B cell (primary cell): ENCODE results near the gene OSM. TPM values are rescaled to one million over a fixed set of nuclear protein-coding genes. Genes with fewer than 3 reads are reported as not detected.
A peak's percentile ranks its signal among the peaks of the same experiment; 100 is the strongest.

Source experiments
- ATAC-seq: fragments of 200-7000 bp; cut with Tn5 transposase; one replicate; pipeline ENCODE4 v1.10.0; 2021; ENCODE audit warnings: low read depth, mild to moderate bottlenecking, moderate number of reproducible peaks, moderate library complexity
- CTCF ChIA-PET: fragments of 350-600 bp; sonication (Branson Sonifier 250); formaldehyde crosslinking; loops from one replicate; lab custom pipeline; 2021; ENCODE audit warnings: antibody characterized with exemption, inconsistent platforms; lab: Charles Lee
- POLR2A ChIA-PET: fragments of 350-600 bp; sonication (Branson Sonifier 250); formaldehyde crosslinking; loops from one replicate; lab custom pipeline; 2021; ENCODE audit warnings: antibody characterized with exemption; lab: Charles Lee
- DNase-seq: peaks from one replicate; pipeline ENCODE4 v3.0.0; 2013
- H2AFZ ChIP-seq: 2 replicates; pipeline ENCODE4 v1.6.1; 2012; ENCODE audit warnings: mild to moderate bottlenecking, low read depth, low read length; ENCODE audit not compliant: insufficient read depth, poor library complexity, severe bottlenecking
- H3K27ac ChIP-seq, 2 donors: 1 replicate in 1 of 2; 2 replicates in 1 of 2; pipeline ENCODE4 v1.5.1; 2012 to 2013; ENCODE audit warnings: low read length in 2 of 2, mild to moderate bottlenecking in 2 of 2, moderate library complexity in 1 of 2
- H3K27me3 ChIP-seq, 4 experiments: fragments of 200-600 bp in 1 of 4; sonication (generic) in 1 of 4; replicated peaks in 1 of 4; 1 replicate in 2 of 4; 2 replicates in 2 of 4; pipeline versions ENCODE4 v1.6.1 to v1.7.0; 2013 to 2016; ENCODE audit warnings: low read length in 3 of 4, mild to moderate bottlenecking in 2 of 4, mixed read lengths in 1 of 4, moderate library complexity in 1 of 4; ENCODE audit not compliant: insufficient read depth in 4 of 4, control insufficient read depth in 3 of 4; ENCODE audit errors: control extremely low read depth in 1 of 4
- H3K36me3 ChIP-seq, 2 experiments: replicated peaks in 1 of 2; 1 replicate in 1 of 2; 2 replicates in 1 of 2; pipeline versions ENCODE4 v1.6.1 to v1.7.1; 2013; ENCODE audit warnings: low read length in 1 of 2; ENCODE audit not compliant: insufficient read depth in 2 of 2, control insufficient read depth in 1 of 2; ENCODE audit errors: control extremely low read depth in 1 of 2, extremely low read depth in 1 of 2
- H3K4me1 ChIP-seq, 2 donors: fragments of 200-600 bp in 1 of 2; sonication (generic) in 1 of 2; 1 replicate in 1 of 2; 2 replicates in 1 of 2; pipeline versions ENCODE4 v1.5.1 to v1.6.1; 2013 to 2017; ENCODE audit warnings: low read length in 2 of 2; ENCODE audit not compliant: control insufficient read depth in 2 of 2, insufficient read depth in 2 of 2
- H3K4me2 ChIP-seq: replicated peaks from 2 replicates; pipeline ENCODE3; 2012; ENCODE audit warnings: mild to moderate bottlenecking, low read depth, low read length; ENCODE audit not compliant: poor library complexity, severe bottlenecking
- H3K4me3 ChIP-seq, 5 experiments: fragments of 200-600 bp in 1 of 5; sonication (generic) in 1 of 5; 1 replicate in 3 of 5; 2 replicates in 2 of 5; pipeline versions ENCODE4 v1.5.1 to v1.7.0; 2011 to 2016; ENCODE audit warnings: low read length in 4 of 5, mild to moderate bottlenecking in 4 of 5, low read depth in 2 of 5, control low read depth in 1 of 5, moderate library complexity in 1 of 5; ENCODE audit not compliant: insufficient read depth in 1 of 5; ENCODE audit errors: control extremely low read depth in 1 of 5, extremely low read depth in 1 of 5
- H3K79me2 ChIP-seq: fragments of 200-600 bp; sonication (generic); one replicate; pipeline ENCODE4 v1.6.0; 2016; ENCODE audit warnings: low read length; ENCODE audit not compliant: control insufficient read depth, insufficient read depth
- H3K9ac ChIP-seq: fragments of 200-600 bp; sonication (generic); 2 replicates; pipeline ENCODE4 v1.6.1; 2017; ENCODE audit warnings: mild to moderate bottlenecking, low read length, moderate library complexity
- H3K9me3 ChIP-seq, 3 donors: one replicate each; pipeline versions ENCODE4 v1.6.1 to v1.7.1; 2013; ENCODE audit warnings: low read length in 2 of 3; ENCODE audit not compliant: control insufficient read depth in 2 of 3, insufficient read depth in 1 of 3; ENCODE audit errors: control extremely low read depth in 1 of 3
- H4K20me1 ChIP-seq: 2 replicates; pipeline ENCODE4 v1.6.0; 2012; ENCODE audit warnings: mild to moderate bottlenecking, low read length; ENCODE audit not compliant: insufficient read depth, control insufficient read depth, poor library complexity, severe bottlenecking
- H3K27ac Mint-ChIP-seq: one replicate; pipeline ENCODE4 v1.8.0; 2021; ENCODE audit warnings: mixed read lengths
- H3K27me3 Mint-ChIP-seq: one replicate; pipeline ENCODE4 v1.8.0; 2021; ENCODE audit warnings: mixed read lengths
- H3K4me1 Mint-ChIP-seq: one replicate; pipeline ENCODE4 v1.8.0; 2021; ENCODE audit warnings: mixed read lengths
- H3K4me3 Mint-ChIP-seq: one replicate; pipeline ENCODE4 v1.8.0; 2021; ENCODE audit warnings: mixed read lengths
- H3K9me3 Mint-ChIP-seq: one replicate; pipeline ENCODE4 v1.8.0; 2022; ENCODE audit warnings: mixed read lengths; ENCODE audit not compliant: insufficient read depth
- CTCF ChIP-seq: fragments of 200-600 bp; IDR thresholded peaks from one replicate; pipeline ENCODE4 v1.8.0; 2022; ENCODE audit warnings: antibody characterized with exemption, mild to moderate bottlenecking
- EZH2 ChIP-seq: IDR thresholded peaks from 2 replicates; pipeline ENCODE4 v1.6.1; 2012; ENCODE audit warnings: borderline replicate concordance, low read depth, mild to moderate bottlenecking, moderate library complexity, low read length; ENCODE audit not compliant: insufficient read depth, poor library complexity, severe bottlenecking
- WGBS: methylation state at CpG from one replicate; pipeline ENCODE4 v1.1.5; 2013; ENCODE audit warnings: missing lambda C conversion rate; ENCODE audit not compliant: insufficient coverage; 5-methylcytosine and 5-hydroxymethylcytosine counted together
- intact Hi-C: fragments of 100-400 bp; cut with micrococcal nuclease; formaldehyde crosslinking; loops from one replicate; pipeline ENCODE4 v1.10.0; 2022
- polyA plus RNA-seq: library from polyadenylated mRNA; depleted of rRNA; stranded (reverse); fragments of >200 nt; gene quantifications from 2 replicates; pipeline ENCODE4 v1.2.3, GENCODE V29; 2012
- total RNA-seq, 2 donors: library from RNA; stranded (reverse); fragments of 120-200 nt in 1 of 2; gene quantifications; 1 replicate in 1 of 2; 2 replicates in 1 of 2; pipeline versions ENCODE4 v1.2.3 to v1.2.4, GENCODE V29; 2013 to 2022

Gene OSM
- total and polyA plus RNA-seq, 2 donors (not counting 1 experiment from before 2014, with no cell fraction given), result 1.8 to 12.5 TPM

- no peaks in the 10 kb centered on the region for H3K9me3 ChIP-seq
- Mint-ChIP-seq H3K27ac (peak within 1 kb of the TSS; percentile 93), H3K27me3 (no peaks in the 10 kb centered on the region), H3K4me3 (peak within 1 kb of the TSS; percentile 93), H3K9me3 (no peaks in the 10 kb centered on the region), H3K4me1 (peaks cover 38% of the 10 kb centered on the region)
- CTCF ChIA-PET, result interaction anchor here (1.3 to 13.2 kb wide), 14 partner anchors 9 to 196 kb away, joined by 3 to 510 read pairs (median 24); partner anchors contain the start of genes CCDC157, MTFP1, RNF215 and SEC14L2
- H3K4me1 ChIP-seq, result peaks cover 23 to 44% of the 10 kb centered on the region in 2 donors
- ATAC-seq (peak; percentile 83), DNase-seq (peak; percentile 86)
- H3K9ac ChIP-seq, result peak within 1 kb of the TSS; percentile 77
- TF ChIP-seq CTCF, result no peak
- no peak for TF ChIP-seq EZH2
- no peaks in the 10 kb centered on the region for H3K27me3 ChIP-seq
- H2AFZ ChIP-seq, result peak within 1 kb of the TSS; percentile 92
- peaks cover 8% of the 10 kb centered on the region for H4K20me1 ChIP-seq
- under 1% methylated on average over 84 of the region's 85 CpGs for WGBS
- H3K36me3 ChIP-seq, result peaks cover 0 to 32% of the 10 kb centered on the region in 2 experiments
- H3K4me3 ChIP-seq, result peak within 1 kb of the TSS; percentile 48 to 83 (median 70)
- H3K4me2 ChIP-seq, result peak within 1 kb of the TSS; percentile 98
- H3K27ac ChIP-seq, result peak within 1 kb of the TSS; percentile 34 to 72
- intact Hi-C loops, result loop anchor here (1.0 to 5.0 kb wide), 4 partner anchors 16 to 303 kb away; partner anchors contain the start of genes PES1 and SF3A1
- POLR2A ChIA-PET, result interaction anchor here (0.7 to 5.9 kb wide), 11 partner anchors 16 to 1516 kb away, joined by 3 to 64 read pairs (median 10); partner anchors contain the start of genes CCDC157, RNF215, SF3A1 and TBC1D10A
- peaks cover 9% of the 10 kb centered on the region for H3K79me2 ChIP-seq
Observed at GRCh38 chr22:30289141-30289979, 22.7 kb upstream of the OSM start, which contains the start of gene CASTOR1. CASTOR1 (minus strand) TSS chr22:30289505; CDS start chr22:30289497, 8 bp downstream.
